Uterus (tissue), 4 donors: ENCODE data around the gene C6orf132. TPM values are rescaled to one million over a fixed set of nuclear protein-coding genes. Genes with fewer than 3 reads are reported as not detected.

Experiments used
- DNase-seq, 2 donors: peaks; one replicate each; pipeline ENCODE4 v3.0.0-alpha.2; 2019 to 2020
- H3K27ac ChIP-seq, 2 donors: fragments of 200-600 bp; sonication (generic); 1 replicate in 1 of 2; 2 replicates in 1 of 2; pipeline ENCODE4 v1.5.1; 2016 to 2018
- H3K27me3 ChIP-seq, 2 donors: fragments of 200-600 bp; sonication (generic); one replicate each; pipeline ENCODE4 v1.5.1; 2018 to 2019; ENCODE audit warnings: control low read depth in 1 of 2
- H3K36me3 ChIP-seq, 2 donors: fragments of 200-600 bp; sonication (generic); one replicate each; pipeline ENCODE4 v1.5.1; 2019; ENCODE audit warnings: control low read depth in 1 of 2
- H3K4me1 ChIP-seq, 2 donors: fragments of 200-600 bp; sonication (generic); one replicate each; pipeline ENCODE4 v1.5.1; 2018 to 2019; ENCODE audit warnings: control low read depth in 1 of 2
- H3K4me3 ChIP-seq, 2 donors: fragments of 200-600 bp; sonication (generic); 1 replicate in 1 of 2; 2 replicates in 1 of 2; pipeline ENCODE4 v1.5.1; 2018 to 2019; ENCODE audit warnings: mild to moderate bottlenecking in 1 of 2
- H3K9me3 ChIP-seq, 2 donors: fragments of 200-600 bp; sonication (generic); one replicate each; pipeline ENCODE4 v1.5.1; 2019; ENCODE audit warnings: control low read depth in 1 of 2
- POLR2A ChIP-seq, 2 donors: fragments of 450-650 bp; IDR thresholded peaks; one replicate each; pipeline ENCODE4 v1.6.1; 2016; ENCODE audit warnings: antibody characterized with exemption in 2 of 2, mild to moderate bottlenecking in 1 of 2, moderate library complexity in 1 of 2
- intact Hi-C: fragments of 100-400 bp; cut with DNase I; formaldehyde crosslinking; loops from one replicate; pipeline ENCODE4 v1.15.1; 2023; ENCODE audit warnings: low total_unique reads
- total RNA-seq, 4 donors: library from RNA; depleted of rRNA in 3 of 4; stranded (reverse); fragments of >200 nt in 3 of 4; gene quantifications; one replicate each; pipeline versions ENCODE4 v1.1.0 to v1.2.4, GENCODE V29; 2014 to 2023
- TF ChIP-seq, protein P1 (sequence below), 4 experiments: fragments of 200-600 bp in 2 of 4; fragments of 450-650 bp in 2 of 4; sonication (generic) in 2 of 4; IDR thresholded peaks; one replicate each; pipeline ENCODE4 v1.5.1; 2016 to 2019; ENCODE audit warnings: antibody characterized with exemption in 4 of 4, mild to moderate bottlenecking in 2 of 4, moderate library complexity in 1 of 4
- donor health status: DM: yes; HTN: yes; CAD: no.

The C6orf132 gene
- total RNA-seq, 4 donors from 2014 or later: 0.91 to 2.4 (median 1.0) TPM; not detected in 1

GRCh38 chr6:42086046-42087035 is 56.1 kb downstream of the C6orf132 start:
- intact Hi-C loops: no loop called here
- no peak for DNase-seq
- no peaks in the 10 kb centered on the region for H3K36me3 ChIP-seq
- no peak overlapping the region for H3K4me3 ChIP-seq
- H3K27ac ChIP-seq: no peak overlapping the region
- H3K9me3 ChIP-seq: no peaks in the 10 kb centered on the region
- no peaks in the 10 kb centered on the region for H3K27me3 ChIP-seq
- H3K4me1 ChIP-seq: no peaks in the 10 kb centered on the region
- TF ChIP-seq, protein P1, sequence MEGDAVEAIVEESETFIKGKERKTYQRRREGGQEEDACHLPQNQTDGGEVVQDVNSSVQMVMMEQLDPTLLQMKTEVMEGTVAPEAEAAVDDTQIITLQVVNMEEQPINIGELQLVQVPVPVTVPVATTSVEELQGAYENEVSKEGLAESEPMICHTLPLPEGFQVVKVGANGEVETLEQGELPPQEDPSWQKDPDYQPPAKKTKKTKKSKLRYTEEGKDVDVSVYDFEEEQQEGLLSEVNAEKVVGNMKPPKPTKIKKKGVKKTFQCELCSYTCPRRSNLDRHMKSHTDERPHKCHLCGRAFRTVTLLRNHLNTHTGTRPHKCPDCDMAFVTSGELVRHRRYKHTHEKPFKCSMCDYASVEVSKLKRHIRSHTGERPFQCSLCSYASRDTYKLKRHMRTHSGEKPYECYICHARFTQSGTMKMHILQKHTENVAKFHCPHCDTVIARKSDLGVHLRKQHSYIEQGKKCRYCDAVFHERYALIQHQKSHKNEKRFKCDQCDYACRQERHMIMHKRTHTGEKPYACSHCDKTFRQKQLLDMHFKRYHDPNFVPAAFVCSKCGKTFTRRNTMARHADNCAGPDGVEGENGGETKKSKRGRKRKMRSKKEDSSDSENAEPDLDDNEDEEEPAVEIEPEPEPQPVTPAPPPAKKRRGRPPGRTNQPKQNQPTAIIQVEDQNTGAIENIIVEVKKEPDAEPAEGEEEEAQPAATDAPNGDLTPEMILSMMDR (IDR thresholded peaks at IDR 0.05): no peak
- TF ChIP-seq POLR2A (IDR thresholded peaks at IDR 0.05): no peak

DNA sequence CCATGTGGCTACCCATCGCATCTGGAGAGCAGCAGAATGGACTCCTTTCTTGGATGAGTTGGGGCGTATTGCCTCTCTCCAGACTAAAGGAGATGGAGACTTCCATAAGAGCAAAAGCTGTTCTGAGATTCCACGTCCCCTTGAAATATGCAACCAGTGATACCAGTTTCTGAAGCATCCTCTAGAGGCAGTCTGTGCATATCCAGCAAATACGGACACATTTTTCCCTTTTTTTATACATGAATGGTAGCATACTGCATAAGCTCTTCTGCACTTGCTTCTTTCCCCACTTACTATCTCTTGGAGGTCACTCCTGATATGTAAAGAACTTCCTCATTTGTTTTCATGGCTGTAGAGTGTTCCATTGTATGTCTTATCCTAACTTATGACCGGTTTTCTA is 57.5 kb downstream of the C6orf132 start:
- no peak overlapping the region for H3K4me3 ChIP-seq
- no peaks in the 10 kb centered on the region for H3K36me3 ChIP-seq
- no peaks in the 10 kb centered on the region for H3K9me3 ChIP-seq
- H3K27me3 ChIP-seq: no peaks in the 10 kb centered on the region
- H3K4me1 ChIP-seq: no peaks in the 10 kb centered on the region
- TF ChIP-seq, protein P1 (IDR thresholded peaks at IDR 0.05): no peak
- no peak for TF ChIP-seq POLR2A (IDR thresholded peaks at IDR 0.05)
- no peak overlapping the region for H3K27ac ChIP-seq
- DNase-seq: no peak
- intact Hi-C loops: no loop called here

- Histone ChIP-seq H3K4me1 (no peaks in the 10 kb centered on the region), H3K9me3 (no peaks in the 10 kb centered on the region), H3K27ac (no peak overlapping the region), H3K36me3 (no peaks in the 10 kb centered on the region), H3K27me3 (no peaks in the 10 kb centered on the region), H3K4me3 (no peak overlapping the region)
- no peak for TF ChIP-seq POLR2A (IDR thresholded peaks at IDR 0.05)
- TF ChIP-seq, protein P1 (IDR thresholded peaks at IDR 0.05): no peak
- intact Hi-C loops: no loop called here
- no peak for DNase-seq
Observed at GRCh38 chr6:42083530-42083929, 58.9 kb downstream of the C6orf132 start.

DNA sequence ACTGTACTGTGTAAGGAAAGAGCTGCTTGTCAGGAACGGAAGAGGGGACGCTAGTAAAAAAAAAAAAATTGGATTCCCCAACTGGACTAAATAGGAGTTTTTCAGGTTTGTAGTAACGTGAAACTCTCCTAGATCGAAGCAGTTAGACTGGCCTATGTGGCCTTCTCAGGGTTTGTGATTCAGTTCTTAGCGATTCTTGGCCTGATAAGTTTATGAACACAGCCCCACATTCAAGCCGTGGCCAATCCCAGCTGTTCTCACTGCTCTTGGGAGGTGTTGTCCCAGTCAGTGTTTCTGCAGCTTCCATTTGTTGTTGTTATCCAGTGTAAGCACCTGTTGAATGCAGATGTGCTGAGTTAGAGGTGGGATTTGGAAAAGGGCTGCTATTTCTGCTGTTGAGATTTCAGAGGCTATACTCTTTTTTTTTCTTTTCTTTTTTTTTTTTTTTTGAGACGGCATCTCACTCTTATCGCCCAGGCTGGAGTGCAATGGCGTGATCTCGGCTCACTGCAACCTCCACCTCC is 62.4 kb downstream of the C6orf132 start:
- intact Hi-C loops: loop anchor here (5.0 kb wide), 1 partner anchor 82 kb away; no protein-coding TSS in a partner anchor
- TF ChIP-seq, protein P1 (IDR thresholded peaks at IDR 0.05): no peak
- no peak for TF ChIP-seq POLR2A (IDR thresholded peaks at IDR 0.05)
- H3K4me3 ChIP-seq: no peak overlapping the region
- no peaks in the 10 kb centered on the region for H3K36me3 ChIP-seq
- no peaks in the 10 kb centered on the region for H3K27me3 ChIP-seq
- H3K27ac ChIP-seq: no peak overlapping the region
- H3K4me1 ChIP-seq: no peaks in the 10 kb centered on the region
- H3K9me3 ChIP-seq: no peaks in the 10 kb centered on the region
- DNase-seq: no peak

- Histone ChIP-seq H3K9me3 (no peaks in the 10 kb centered on the region), H3K27ac (no peak overlapping the region), H3K27me3 (no peaks in the 10 kb centered on the region), H3K4me3 (no peak overlapping the region), H3K4me1 (no peaks in the 10 kb centered on the region), H3K36me3 (no peaks in the 10 kb centered on the region)
- DNase-seq: no peak
- intact Hi-C loops: loop anchor here (5.0 kb wide), 1 partner anchor 84 kb away; no protein-coding TSS in a partner anchor
- no peak for TF ChIP-seq POLR2A (IDR thresholded peaks at IDR 0.05)
- TF ChIP-seq, protein P1 (IDR thresholded peaks at IDR 0.05): no peak
Observed at GRCh38 chr6:42078386-42078785, 64.0 kb downstream of the C6orf132 start.
